Activated naive CD4-positive, alpha-beta T cell treated with Interleukin-2 at 50 U/mL for 16 hours (primary cell): ENCODE measurements around the gene OR2A14.
"Not testable (repeated sequence)": the region's sequence is repeated elsewhere in the genome, so short reads cannot be mapped to it uniquely, and the experiment has no call there.

Source experiments
- DNase-seq: peaks from one replicate; pipeline ENCODE4 v3.0.0-alpha.2; 2020

The OR2A14 gene, protein sequence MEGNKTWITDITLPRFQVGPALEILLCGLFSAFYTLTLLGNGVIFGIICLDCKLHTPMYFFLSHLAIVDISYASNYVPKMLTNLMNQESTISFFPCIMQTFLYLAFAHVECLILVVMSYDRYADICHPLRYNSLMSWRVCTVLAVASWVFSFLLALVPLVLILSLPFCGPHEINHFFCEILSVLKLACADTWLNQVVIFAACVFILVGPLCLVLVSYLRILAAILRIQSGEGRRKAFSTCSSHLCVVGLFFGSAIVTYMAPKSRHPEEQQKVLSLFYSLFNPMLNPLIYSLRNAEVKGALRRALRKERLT

DNA sequence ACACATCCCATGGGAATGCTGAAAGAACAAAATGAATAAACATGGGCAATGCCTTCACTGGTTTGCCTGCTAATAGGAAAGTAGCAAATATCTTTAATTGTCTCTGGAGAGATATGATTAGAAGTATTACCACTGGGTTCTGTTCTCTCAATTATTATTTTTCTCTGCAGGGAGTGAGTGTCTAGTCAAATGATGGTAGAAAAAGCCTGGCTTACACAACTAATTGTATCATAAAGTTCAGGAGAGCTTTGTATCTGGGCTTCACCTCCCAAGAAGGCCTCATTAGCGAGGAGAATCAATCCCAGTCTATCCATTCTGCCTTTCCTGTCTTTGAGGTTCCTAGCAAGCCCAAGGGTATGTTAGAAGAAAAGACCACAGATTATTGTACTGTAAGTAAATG lies at the start of gene OR2A14:
OR2A14 (plus strand) TSS at position 301 of the 400 bp plus-strand sequence. CDS start 5,937 bp downstream, outside the sequence.
- DNase-seq, result no peak

DNA sequence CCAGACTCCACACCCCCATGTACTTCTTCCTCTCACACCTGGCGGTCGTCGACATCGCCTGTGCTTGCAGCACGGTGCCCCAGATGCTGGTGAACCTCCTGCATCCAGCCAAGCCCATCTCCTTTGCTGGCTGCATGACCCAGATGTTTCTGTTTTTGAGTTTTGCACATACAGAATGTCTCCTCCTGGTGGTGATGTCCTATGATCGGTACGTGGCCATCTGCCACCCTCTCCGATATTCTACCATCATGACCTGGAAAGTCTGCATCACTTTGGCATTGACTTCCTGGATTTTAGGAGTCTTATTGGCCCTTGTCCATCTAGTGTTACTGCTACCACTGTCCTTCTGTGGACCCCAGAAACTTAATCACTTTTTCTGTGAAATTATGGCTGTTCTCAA lies 48.6 kb upstream of the OR2A14 start:
- DNase-seq, result no peak

DNA sequence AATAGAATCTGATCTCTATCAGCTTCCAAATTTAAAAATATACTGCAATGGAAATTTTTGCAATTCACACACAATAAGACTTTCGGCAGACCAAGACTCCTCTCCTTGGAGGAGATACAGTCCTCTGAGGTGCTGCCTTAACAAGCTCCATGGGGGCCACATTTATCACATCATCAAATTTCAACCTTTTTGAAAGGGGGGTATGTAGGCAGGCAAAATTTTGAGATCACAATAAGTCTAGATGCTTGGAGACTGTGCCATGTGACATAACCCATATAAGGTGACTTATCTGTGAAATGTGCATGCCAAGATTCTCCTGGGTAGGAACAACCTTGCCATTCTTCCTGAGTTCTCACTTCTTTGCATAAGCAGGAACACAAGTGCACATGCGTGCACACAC lies 37.0 kb upstream of the OR2A14 start, which contains the start of gene OR2A12:
OR2A12 (plus strand) TSS at position 301 of the 400 bp plus-strand sequence. CDS start 8,830 bp downstream, outside the sequence.
- DNase-seq, result no peak

DNA sequence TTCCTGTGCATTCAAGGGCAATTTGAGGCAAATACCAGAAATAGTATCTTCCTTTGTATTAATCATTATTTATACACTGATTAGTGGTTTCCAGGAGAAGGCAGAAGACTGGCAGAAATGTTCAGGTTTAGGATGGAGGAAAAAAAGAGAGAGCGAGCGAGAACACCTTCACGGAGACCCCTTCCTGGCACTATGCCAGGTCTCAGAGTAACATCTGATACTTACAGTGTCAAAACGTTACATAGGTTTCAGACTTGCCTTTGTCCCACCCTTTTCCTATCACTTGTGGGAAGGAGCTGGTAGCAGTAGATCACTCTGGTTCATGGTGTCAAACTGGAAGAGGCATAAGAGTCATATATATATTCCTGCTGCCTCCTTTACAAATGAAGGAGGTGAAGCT lies 36.2 kb upstream of the OR2A14 start:
- DNase-seq, result no peak

DNA sequence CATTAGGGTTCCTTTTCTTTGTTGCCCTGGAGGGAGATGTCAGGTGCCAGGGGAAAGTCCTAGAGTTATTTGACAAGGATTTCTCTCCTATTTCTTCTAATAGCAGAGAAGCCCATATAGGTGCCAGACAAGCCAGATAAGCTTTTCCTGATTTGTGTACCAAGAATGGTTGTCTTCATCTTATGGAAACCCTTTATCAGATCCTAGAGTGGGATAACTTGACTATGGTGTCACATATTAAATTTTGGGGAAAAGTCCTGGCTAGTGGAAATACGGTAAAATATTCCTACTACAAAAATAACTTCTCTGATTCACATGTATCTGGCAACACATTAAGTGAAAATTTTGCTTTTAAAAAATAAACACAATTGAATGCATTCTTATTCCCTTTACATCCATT lies 35.7 kb upstream of the OR2A14 start:
- no peak for DNase-seq

DNA sequence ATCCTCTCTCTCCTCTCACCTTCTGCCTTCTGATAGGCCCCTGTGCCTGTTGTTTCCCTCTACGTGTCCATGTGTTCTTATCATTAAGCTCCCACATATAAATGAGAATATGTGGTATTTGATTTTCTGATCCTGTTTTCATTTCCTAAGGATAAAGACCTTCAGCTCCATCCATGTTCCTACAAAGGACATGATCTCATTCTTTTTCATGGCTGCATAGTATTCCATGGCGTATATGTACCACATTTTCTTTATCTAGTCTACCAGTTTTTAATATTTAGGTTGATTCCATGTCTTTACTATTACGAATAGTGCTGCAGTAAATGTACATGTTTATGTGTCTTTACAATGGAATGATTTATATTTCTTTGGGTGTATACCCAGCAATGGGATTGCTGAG lies 32.3 kb upstream of the OR2A14 start:
- DNase-seq, result no peak

DNA sequence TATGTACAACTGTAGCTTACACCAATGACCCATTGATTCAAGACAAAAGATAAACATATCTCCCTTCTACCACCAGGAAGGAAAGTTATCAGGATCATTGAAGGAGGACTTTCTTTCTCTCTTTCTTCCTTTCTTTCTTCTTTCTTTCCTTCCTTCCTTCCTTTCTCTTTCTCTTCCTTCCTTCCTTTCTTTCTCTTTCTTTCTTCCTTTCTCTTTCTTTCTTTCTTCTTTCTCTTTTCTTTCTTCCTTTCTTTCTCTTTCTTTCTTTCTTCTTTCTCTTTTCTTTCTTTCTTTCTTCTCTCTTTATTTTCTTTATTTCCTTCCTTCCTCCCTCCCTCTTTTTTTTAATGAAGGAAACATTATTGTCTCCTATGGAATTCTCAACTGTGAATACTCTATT lies 24.2 kb upstream of the OR2A14 start:
- DNase-seq, result no peak

DNA sequence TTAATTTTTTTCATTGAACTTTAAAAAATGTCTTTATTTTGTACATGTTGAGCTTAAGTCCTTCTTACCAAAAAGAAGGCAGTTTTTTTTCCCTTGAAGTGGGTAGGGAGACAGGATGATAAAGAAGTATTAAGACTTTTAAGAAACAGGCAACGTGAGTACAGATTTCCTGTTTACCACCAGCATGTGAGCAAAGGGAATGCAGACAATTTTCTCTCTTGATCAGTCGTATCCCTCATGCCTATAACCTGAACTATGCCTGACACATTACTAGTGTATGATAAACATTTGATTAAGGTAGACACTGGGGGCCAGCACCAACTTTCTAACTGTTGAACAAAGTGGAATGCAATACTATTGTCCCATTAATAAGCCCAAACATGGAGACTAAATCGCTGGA lies 22.4 kb upstream of the OR2A14 start:
- no peak for DNase-seq

DNA sequence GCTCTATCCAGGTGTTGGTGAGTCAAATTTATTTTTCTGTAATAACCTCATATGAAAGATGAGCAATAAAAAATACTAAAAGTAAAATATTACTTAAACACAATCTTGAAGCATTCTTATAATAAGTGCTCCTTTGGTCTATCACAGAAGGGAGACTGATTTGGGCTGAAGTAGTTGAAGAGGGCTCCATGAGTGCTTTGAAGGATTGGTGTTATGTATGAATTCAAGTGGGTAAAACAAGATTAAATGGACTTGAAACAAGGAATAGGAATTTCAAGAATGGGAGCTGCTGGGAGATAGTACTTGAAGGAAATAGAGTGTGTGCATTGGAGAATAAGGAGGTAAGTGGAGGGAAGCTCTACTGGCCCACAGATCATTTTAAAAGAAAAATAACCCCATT lies 20.9 kb upstream of the OR2A14 start:
- no peak for DNase-seq

DNA sequence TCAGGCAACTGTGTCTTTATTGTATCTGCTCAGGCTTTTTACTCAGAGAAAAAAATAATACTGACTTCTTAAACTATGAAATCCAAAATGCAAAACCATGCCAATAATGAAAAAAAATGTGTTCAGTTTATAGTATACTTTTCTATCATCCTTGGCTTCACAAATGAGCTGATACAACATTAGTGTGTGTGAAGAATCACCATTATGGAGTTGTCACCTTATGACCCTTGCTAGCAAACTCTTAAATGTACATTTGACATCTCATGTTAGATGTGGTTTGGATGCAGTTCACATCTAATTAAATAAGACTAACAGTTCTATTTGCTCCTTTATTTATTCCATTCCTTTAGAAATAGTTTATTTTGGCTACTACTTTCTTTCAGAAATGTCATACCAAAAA lies 17.8 kb upstream of the OR2A14 start:
- DNase-seq, result no peak

DNA sequence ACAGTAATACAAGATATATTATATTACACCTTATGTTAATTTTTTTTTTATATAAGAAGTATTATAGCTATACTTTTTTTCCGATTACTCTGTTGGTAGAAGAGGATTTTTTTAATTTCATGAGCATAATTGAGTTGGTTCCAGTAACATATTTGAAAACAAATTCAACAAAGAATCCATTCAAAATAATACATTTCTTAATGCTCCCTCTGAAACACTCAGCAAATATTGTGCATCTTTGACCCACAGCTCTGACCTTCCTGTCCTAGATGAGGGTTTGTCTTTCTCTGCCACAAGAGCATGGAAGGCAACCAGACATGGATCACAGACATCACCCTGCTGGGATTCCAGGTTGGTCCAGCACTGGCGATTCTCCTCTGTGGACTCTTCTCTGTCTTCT lies 13.7 kb upstream of the OR2A14 start, which contains the start of gene OR2A2:
OR2A2 (plus strand) TSS at position 301 of the 400 bp plus-strand sequence; CDS start at position 301, 0 bp downstream.
- DNase-seq, result no peak

DNA sequence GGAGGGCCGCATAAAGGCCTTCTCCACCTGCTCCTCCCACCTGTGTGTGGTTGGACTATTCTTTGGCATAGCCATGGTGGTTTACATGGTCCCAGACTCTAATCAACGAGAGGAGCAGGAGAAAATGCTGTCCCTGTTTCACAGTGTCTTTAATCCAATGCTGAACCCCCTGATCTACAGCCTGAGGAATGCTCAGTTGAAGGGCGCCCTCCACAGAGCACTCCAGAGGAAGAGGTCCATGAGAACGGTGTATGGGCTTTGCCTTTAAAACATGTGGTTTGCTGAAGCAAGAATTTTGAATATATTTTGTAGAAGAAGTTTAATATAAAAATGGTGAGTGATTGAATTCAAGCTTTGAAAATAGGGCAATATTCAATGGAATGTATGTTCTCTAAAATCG lies 12.7 kb upstream of the OR2A14 start:
- DNase-seq, result no peak

DNA sequence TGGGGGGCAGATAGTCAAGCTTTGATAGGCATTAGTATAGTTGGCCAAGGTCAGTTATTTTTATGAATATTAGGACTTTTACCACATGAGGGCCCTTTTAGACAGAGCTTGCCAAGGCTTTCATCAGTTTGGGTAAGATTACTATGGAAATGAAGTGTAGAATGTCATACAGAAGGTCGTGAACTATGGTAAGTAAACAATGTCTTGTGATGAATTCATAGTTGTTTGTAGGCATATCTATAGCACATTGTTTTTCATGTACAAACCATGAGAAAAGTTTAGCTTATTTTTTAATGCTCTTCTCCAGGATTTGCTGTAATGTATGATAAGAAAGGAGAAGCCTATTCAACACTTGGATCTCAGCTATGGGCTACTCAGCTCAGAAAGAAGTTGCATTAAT lies 9.3 kb upstream of the OR2A14 start:
- no peak for DNase-seq

DNA sequence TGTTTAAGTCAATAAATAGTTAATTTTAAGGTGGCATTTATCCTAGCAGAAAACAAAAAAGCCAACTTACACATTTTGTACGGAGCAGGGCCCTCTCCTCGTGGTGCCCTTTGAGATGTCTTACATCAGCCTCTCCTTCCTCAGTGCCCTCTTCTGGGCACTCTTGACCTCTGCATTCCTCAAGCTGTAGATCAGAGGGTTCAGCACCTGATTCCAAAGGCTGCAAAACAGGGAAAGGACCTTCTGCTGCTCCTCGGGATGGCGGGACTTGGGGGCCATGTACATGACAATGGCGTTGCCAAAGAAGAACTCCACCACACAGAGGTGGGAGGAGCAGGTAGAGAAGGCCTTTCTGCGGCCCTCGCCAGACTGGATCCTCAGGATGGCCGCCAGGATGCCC lies 4.6 kb upstream of the OR2A14 start:
- no peak for DNase-seq

DNA sequence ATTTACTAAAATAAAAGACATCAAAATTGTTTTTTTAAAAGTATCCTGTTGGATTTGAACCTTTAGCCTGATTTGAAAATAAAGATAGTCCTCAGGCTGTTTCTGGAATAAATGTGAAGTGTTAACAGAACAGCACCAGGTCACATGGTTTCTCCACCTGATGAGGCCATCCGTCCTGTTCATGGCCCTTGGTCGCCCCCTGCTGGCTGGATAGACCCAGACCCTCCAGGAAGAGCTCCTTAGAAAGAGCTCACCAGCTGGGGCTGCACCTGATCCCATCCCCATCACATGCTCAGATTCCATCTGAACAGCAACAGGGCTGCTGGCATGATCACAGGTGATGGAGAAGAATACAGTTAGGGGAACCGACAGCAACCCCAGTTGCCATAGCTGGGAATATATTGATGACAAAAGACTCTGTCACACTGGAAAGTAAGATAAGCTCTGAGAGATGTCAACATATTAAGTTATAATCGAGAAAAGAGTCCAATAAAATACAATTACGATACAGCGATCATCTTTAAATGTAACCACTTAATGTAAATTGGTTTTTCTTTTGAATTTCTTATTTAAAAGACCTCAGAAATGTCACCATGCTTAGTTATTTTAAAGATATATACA lies 4.8 kb downstream of the OR2A14 start:
- peak; percentile 87 for DNase-seq

DNA sequence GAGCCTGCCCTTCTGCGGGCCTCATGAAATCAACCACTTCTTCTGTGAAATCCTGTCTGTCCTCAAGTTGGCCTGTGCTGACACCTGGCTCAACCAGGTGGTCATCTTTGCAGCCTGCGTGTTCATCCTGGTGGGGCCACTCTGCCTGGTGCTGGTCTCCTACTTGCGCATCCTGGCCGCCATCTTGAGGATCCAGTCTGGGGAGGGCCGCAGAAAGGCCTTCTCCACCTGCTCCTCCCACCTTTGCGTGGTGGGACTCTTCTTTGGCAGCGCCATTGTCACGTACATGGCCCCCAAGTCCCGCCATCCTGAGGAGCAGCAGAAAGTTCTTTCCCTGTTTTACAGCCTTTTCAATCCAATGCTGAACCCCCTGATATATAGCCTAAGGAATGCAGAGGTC lies 6.6 kb downstream of the OR2A14 start:
- DNase-seq, result not testable (repeated sequence)

DNA sequence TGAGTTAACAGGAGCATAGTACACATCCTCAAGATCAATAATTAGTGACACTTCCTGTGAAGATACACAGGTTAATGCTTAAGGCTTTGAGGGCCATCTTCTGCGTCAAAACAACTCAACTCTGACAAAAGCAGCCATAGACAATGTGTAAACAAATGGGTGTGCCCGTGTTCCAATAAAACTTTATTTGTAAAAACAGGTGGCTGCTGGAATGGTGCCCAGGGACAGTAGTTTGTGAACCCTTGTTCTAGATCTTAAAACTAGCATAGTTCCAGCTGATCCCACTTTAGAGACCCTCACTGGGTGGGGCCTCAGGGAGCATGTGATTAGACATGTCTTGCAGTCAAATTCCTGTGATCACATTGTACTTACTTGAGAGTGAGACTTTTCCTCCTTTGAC lies 7.8 kb downstream of the OR2A14 start:
- no peak for DNase-seq

DNA sequence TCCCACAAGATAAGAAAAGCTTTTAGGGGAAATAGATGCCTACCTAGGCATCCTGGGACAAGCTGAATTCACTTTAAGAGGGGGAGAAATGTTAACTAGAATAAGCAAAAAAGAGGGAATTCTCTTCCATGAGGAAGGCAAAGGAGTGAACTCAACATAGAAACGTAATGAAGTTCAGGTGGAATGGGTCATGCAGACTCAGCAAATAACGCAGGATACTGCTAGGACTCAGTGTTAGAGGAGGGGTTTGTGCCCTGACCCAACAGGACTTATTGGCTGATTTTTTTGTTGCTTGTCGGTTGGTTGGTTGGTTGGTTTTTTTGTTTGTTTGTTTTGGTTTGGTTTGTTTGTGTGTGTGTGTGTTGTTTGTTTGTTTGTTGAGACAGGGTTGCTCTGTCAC lies 9.3 kb downstream of the OR2A14 start:
- no peak for DNase-seq

DNA sequence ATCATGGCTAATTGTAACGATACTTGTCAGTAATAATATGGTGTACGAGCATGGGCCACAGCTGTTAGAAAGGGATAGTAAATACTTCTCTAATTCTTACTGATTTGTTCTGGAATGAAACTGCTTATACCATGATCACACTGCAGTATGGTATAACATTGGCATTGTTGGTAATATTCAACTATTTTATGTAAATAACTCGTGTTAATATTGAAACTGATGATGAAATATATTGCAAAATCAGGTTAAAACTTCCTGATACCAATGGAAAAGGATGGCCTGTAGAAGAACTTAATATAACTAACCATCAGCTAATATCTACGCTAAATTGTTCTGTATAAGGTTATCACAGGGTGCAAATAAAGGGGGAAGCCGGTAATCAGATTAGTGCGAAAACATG lies 10.3 kb downstream of the OR2A14 start:
- DNase-seq, result no peak

DNA sequence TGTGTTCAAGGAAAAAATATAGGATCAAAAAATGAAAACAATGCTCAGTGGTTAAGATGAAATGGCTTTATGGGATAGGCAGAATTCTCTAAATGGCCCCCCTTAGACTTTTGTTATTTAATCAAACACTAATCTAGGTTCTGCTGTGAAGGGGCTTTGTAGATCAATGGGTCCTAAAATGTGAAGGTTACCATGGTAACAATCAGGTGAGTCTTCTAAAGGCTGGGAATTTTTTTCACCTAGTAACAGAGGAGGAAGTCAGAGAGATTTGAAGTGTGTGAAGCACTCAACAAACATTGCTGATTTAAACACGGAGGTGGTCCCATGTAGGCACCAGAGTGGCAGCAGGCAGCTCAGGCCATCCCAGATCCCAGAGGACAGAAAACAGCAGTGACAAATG lies 11.1 kb downstream of the OR2A14 start:
- DNase-seq, result no peak

DNA sequence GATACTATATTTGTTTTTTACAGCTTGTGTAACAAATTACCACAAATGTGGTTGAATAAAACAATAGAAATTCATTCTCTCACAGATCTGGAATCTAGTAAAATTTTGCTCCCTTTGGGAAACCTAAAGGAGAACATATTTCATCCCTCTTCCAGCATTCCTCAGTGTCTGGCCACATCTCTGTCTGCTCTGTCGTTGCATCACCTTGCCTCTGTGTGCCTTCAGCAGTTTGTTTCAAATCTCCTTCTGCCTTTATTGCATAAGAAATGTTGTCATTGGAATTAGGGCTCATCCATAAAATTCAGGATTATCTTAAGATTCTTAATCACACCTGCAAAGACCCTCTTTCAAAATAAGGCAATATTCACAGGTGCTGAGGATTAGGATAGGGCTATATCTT lies 14.5 kb downstream of the OR2A14 start:
- DNase-seq, result no peak

DNA sequence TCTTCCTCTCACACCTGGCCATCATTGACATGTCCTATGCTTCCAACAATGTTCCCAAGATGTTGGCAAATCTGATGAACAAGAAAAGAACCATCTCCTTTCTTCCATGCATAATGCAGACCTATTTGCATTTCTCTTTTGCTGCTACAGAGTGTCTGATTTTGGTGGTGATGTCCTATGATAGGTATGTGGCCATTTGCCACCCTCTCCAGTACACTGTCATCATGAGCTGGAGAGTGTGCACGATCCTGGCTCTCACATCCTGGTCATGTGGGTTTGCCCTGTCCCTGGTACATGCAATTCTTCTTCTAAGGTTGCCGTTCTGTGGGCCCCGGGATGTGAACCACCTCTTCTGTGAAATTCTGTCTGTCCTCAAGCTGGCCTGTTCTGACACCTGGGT lies 19.2 kb downstream of the OR2A14 start:
- DNase-seq, result no peak

DNA sequence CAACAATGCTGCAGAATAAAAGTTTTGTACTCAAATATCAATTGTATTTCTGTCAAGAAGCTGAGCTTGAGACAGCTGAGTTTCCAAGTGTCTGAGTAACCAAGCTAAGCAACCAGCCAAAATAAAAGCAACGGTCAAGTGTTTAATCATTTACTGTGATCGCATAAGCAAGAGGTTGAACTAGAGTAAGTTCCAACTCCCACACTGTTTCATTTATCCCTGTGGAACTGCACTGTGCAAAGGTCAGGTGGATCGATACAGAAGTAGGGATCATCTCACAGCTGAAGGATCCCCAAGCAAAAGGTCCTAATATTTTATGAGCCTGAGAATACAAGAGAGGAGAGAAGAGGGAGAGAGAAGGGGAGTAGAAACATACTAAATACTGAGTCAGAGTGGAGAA lies 21.4 kb downstream of the OR2A14 start:
- DNase-seq, result no peak

DNA sequence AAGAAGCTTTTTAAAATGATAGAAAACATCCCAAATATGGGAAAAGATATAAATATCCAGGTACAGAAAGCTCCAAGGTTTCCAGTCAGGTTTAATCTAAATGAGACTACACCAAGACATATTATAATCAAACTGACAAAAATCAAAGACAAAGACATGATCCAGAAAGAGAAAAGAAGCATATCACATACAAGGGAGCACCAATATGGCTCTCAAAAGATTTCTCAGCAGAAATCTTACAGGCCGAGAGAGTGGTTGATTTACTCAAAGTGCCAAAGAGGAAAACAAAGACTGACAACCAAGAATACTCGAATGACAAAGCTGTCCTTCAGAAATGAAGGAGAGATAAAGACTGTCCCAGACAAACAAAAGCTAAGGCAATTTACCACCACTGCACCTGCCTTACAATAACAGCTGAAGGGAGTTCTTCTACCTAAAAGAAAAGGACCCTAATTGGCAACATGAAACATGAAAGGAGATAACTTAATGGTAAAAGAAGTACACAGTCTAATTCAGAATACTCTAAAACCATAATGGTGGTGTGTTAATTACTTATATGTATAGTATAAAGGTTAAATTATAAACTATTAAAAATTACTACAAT lies 25.4 kb downstream of the OR2A14 start:
- DNase-seq, result no peak
